NT2/D1 (cell line): Measurements from ENCODE around the gene ABCB8.

ENCODE experiments used
- YY1 ChIP-seq: IDR thresholded peaks from 2 replicates; pipeline ENCODE4 v1.6.1; 2011; ENCODE audit not compliant: insufficient read length, insufficient read depth
- ZNF274 ChIP-seq: IDR thresholded peaks from 2 replicates; pipeline ENCODE4 v1.6.1; 2011; ENCODE audit warnings: mild to moderate bottlenecking, low read depth, low read length

- TF ChIP-seq YY1: no peak
- TF ChIP-seq ZNF274: no peak
Measured at GRCh38 chr7:151038951-151039849, 10.9 kb downstream of the ABCB8 start.
